ENCODE results near the gene RASA2.

RASA2 gene

GRCh38 chr3:141629976-141630375 lies 143.1 kb downstream of the RASA2 start:
- no peaks in the 10 kb centered on the region for H3K36me3 ChIP-seq (ENCODE audit: insufficient read depth)
- H3K27me3 ChIP-seq (ENCODE audit: insufficient read depth, low read depth), result no peaks in the 10 kb centered on the region
- H3K27ac ChIP-seq, result no peak overlapping the region
- no peak overlapping the region for H2AFZ ChIP-seq (ENCODE audit: low read depth)
- no peaks in the 10 kb centered on the region for H3K79me2 ChIP-seq (ENCODE audit: insufficient read depth, low read depth)
- H4K20me1 ChIP-seq (ENCODE audit: insufficient read depth), result no peaks in the 10 kb centered on the region
- H3K9ac ChIP-seq, result no peak overlapping the region
- no peak overlapping the region for H3K4me2 ChIP-seq
- TF ChIP-seq CTCF (conservative IDR thresholded peaks at IDR 0.05; ENCODE audit: low read depth, low read length), result no peak
- no peak overlapping the region for H3K4me3 ChIP-seq (IDR thresholded peaks at IDR 0.05; ENCODE audit: insufficient read depth, low read depth, low read length)
- no peaks in the 10 kb centered on the region for H3K4me1 ChIP-seq (ENCODE audit: low read depth, poor library complexity, severe bottlenecking)

DNA sequence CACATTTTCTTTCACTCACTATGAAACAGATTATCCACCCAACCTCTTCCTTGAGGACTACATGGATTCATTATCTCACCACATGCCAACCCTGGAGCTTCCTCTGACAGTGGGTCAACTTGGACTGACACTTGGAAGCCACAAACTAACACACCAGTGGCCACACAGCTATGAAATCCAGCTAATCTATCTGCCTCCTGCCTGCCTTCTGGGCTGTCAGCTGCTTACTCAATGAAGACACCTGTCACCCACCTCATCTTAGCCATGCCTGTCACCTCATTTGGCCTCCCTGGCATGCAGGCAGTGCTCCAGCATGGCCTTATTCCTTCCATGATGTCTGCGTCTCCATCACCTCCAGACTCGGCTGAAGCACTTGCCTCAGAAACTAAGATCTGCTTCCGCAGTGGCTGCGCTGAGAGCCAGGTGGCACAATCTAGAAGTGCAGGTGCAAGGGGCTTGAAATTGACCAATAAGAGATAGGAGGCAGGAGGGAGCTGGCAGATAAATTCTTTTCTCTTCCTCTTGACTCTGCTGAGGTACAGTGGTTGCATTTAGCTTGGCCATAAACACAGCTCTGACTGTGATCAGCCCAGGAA lies 146.1 kb downstream of the RASA2 start:
- Histone ChIP-seq H4K20me1 (ENCODE audit: insufficient read depth) (no peaks in the 10 kb centered on the region), H3K27ac (no peak overlapping the region), H3K4me3 (IDR thresholded peaks at IDR 0.05; ENCODE audit: insufficient read depth, low read depth, low read length) (no peak overlapping the region), H3K79me2 (ENCODE audit: insufficient read depth, low read depth) (no peaks in the 10 kb centered on the region), H3K36me3 (ENCODE audit: insufficient read depth) (no peaks in the 10 kb centered on the region), H3K4me1 (ENCODE audit: low read depth, poor library complexity, severe bottlenecking) (no peaks in the 10 kb centered on the region), H2AFZ (ENCODE audit: low read depth) (no peak overlapping the region), H3K9ac (no peak overlapping the region), H3K4me2 (no peak overlapping the region), H3K27me3 (ENCODE audit: insufficient read depth, low read depth) (no peaks in the 10 kb centered on the region)
- no peak for TF ChIP-seq CTCF (conservative IDR thresholded peaks at IDR 0.05; ENCODE audit: low read depth, low read length)

GRCh38 chr3:141642215-141642614 lies 155.4 kb downstream of the RASA2 start:
- Histone ChIP-seq H3K36me3 (ENCODE audit: insufficient read depth) (no peaks in the 10 kb centered on the region), H3K79me2 (ENCODE audit: insufficient read depth, low read depth) (no peaks in the 10 kb centered on the region), H4K20me1 (ENCODE audit: insufficient read depth) (no peaks in the 10 kb centered on the region), H3K9ac (no peak overlapping the region), H2AFZ (ENCODE audit: low read depth) (no peak overlapping the region), H3K27ac (no peak overlapping the region), H3K27me3 (ENCODE audit: insufficient read depth, low read depth) (no peaks in the 10 kb centered on the region), H3K4me3 (IDR thresholded peaks at IDR 0.05; ENCODE audit: insufficient read depth, low read depth, low read length) (no peak overlapping the region), H3K4me1 (ENCODE audit: low read depth, poor library complexity, severe bottlenecking) (no peaks in the 10 kb centered on the region), H3K4me2 (no peak overlapping the region)
- no peak for TF ChIP-seq CTCF (conservative IDR thresholded peaks at IDR 0.05; ENCODE audit: low read depth, low read length)

DNA sequence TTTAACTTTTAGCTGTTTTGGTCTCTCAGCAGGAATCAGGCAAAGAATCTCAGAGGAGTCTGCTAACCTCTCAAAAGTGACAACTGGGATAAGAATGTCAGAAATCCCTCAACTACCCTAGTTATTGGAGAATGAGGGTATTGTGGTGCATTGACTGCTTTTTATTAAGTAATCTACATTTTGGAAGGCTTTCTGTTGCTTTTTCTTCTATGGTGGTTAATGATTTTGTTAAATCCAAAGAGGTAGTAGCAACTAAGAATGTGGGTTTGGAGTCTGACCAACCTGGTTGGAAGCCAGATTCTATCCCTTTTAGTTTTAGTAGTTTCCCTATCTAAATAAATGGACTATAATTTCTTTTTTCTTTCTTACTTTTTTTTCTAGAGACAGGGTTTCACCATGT lies 156.6 kb downstream of the RASA2 start:
- no peaks in the 10 kb centered on the region for H3K79me2 ChIP-seq (ENCODE audit: insufficient read depth, low read depth)
- H3K4me1 ChIP-seq (ENCODE audit: low read depth, poor library complexity, severe bottlenecking), result no peaks in the 10 kb centered on the region
- H3K9ac ChIP-seq, result no peak overlapping the region
- H3K27ac ChIP-seq, result no peak overlapping the region
- H3K4me2 ChIP-seq, result no peak overlapping the region
- H3K36me3 ChIP-seq (ENCODE audit: insufficient read depth), result no peaks in the 10 kb centered on the region
- no peak for TF ChIP-seq CTCF (conservative IDR thresholded peaks at IDR 0.05; ENCODE audit: low read depth, low read length)
- no peaks in the 10 kb centered on the region for H3K27me3 ChIP-seq (ENCODE audit: insufficient read depth, low read depth)
- no peak overlapping the region for H2AFZ ChIP-seq (ENCODE audit: low read depth)
- no peak overlapping the region for H3K4me3 ChIP-seq (IDR thresholded peaks at IDR 0.05; ENCODE audit: insufficient read depth, low read depth, low read length)
- no peaks in the 10 kb centered on the region for H4K20me1 ChIP-seq (ENCODE audit: insufficient read depth)
